GM23338 (cell line): ENCODE data around the gene ANKS1B. TPM values are rescaled to one million over a fixed set of nuclear protein-coding genes. Genes with fewer than 3 reads are reported as not detected.

Source experiments
- ATAC-seq: fragments of 200-7000 bp; cut with Tn5 transposase; 3 replicates; pipeline ENCODE4 v1.9.1; 2020
- DNase-seq: peaks from one replicate; pipeline ENCODE4 v3.0.0-alpha.2; 2015; ENCODE audit warnings: low spot score
- H2AFZ ChIP-seq: fragments of 200-600 bp; sonication (generic); 2 replicates; pipeline ENCODE4 v1.8.0; 2016; ENCODE audit warnings: antibody characterized with exemption, mild to moderate bottlenecking, moderate library complexity
- H3F3A ChIP-seq: fragments of 200-600 bp; sonication (generic); replicated peaks from 2 replicates; pipeline ENCODE4 v1.8.0; 2017; ENCODE audit warnings: antibody characterized with exemption, mixed run types, low read depth
- H3K27ac ChIP-seq: fragments of 200-600 bp; sonication (generic); 2 replicates; pipeline ENCODE4 v1.6.1; 2016; ENCODE audit warnings: low read depth
- H3K27me3 ChIP-seq: fragments of 200-600 bp; sonication (generic); 2 replicates; pipeline ENCODE4 v1.8.0; 2016; ENCODE audit warnings: mild to moderate bottlenecking, mixed run types, moderate library complexity; ENCODE audit not compliant: insufficient read depth
- H3K36me3 ChIP-seq: fragments of 200-600 bp; sonication (generic); 2 replicates; pipeline ENCODE4 v1.8.0; 2016; ENCODE audit warnings: mild to moderate bottlenecking; ENCODE audit not compliant: insufficient read depth
- H3K4me1 ChIP-seq: fragments of 200-600 bp; sonication (generic); 2 replicates; pipeline ENCODE4 v1.8.0; 2016; ENCODE audit warnings: mild to moderate bottlenecking, moderate library complexity; ENCODE audit not compliant: insufficient read depth
- H3K4me2 ChIP-seq: fragments of 200-600 bp; sonication (generic); 2 replicates; pipeline ENCODE4 v1.7.1; 2017; ENCODE audit warnings: mixed run types
- H3K4me3 ChIP-seq: fragments of 200-600 bp; sonication (generic); 2 replicates; pipeline ENCODE4 v1.6.1; 2016; ENCODE audit warnings: mixed run types
- H3K79me2 ChIP-seq: fragments of 200-600 bp; sonication (generic); replicated peaks from 2 replicates; pipeline ENCODE4 v1.8.0; 2017; ENCODE audit warnings: mild to moderate bottlenecking; ENCODE audit not compliant: insufficient read depth
- H3K9me2 ChIP-seq: fragments of 200-600 bp; sonication (generic); 2 replicates; pipeline ENCODE4 v1.8.0; 2017; ENCODE audit not compliant: insufficient read depth
- H4K20me1 ChIP-seq: fragments of 200-600 bp; sonication (generic); replicated peaks from 2 replicates; pipeline ENCODE4 v1.8.0; 2017; ENCODE audit warnings: mild to moderate bottlenecking; ENCODE audit not compliant: insufficient read depth
- H3K27ac Mint-ChIP-seq: 2 replicates; pipeline ENCODE4 v1.8.0; 2020; ENCODE audit warnings: inconsistent platforms, mild to moderate bottlenecking, moderate library complexity, mixed read lengths
- H3K27me3 Mint-ChIP-seq: 3 replicates; pipeline ENCODE4 v1.8.0; 2022; ENCODE audit warnings: low read depth, mild to moderate bottlenecking, moderate library complexity, mixed read lengths, inconsistent platforms; ENCODE audit not compliant: insufficient read depth, poor library complexity
- H3K36me3 Mint-ChIP-seq: 3 replicates; pipeline ENCODE4 v1.8.0; 2021; ENCODE audit warnings: low read depth, mild to moderate bottlenecking, inconsistent platforms, moderate library complexity, mixed read lengths
- H3K4me1 Mint-ChIP-seq: 3 replicates; pipeline ENCODE4 v1.8.0; 2020; ENCODE audit warnings: mild to moderate bottlenecking, inconsistent platforms, mixed read lengths
- H3K4me3 Mint-ChIP-seq: 3 replicates; pipeline ENCODE4 v1.8.0; 2021; ENCODE audit warnings: moderate library complexity, mild to moderate bottlenecking, inconsistent platforms, mixed read lengths
- H3K9me3 Mint-ChIP-seq: 3 replicates; pipeline ENCODE4 v1.8.0; 2020; ENCODE audit warnings: moderate library complexity, mild to moderate bottlenecking, inconsistent platforms, mixed read lengths
- CREB1 ChIP-seq: fragments of 250-450 bp; sonication (Bioruptor Pico); IDR thresholded peaks from 2 replicates; pipeline ENCODE4 v1.5.0; 2020; ENCODE audit warnings: low read depth, mild to moderate bottlenecking, moderate library complexity
- EZH2 ChIP-seq: fragments of 200-600 bp; sonication (generic); IDR thresholded peaks from one replicate; pipeline ENCODE4 v1.8.0; 2017; ENCODE audit warnings: antibody characterized with exemption, mild to moderate bottlenecking, low read depth; ENCODE audit not compliant: unreplicated experiment
- EZH2phosphoT487 ChIP-seq: fragments of 200-600 bp; sonication (generic); IDR thresholded peaks from one replicate; pipeline ENCODE4 v1.8.1; 2018; ENCODE audit warnings: antibody characterized with exemption; ENCODE audit not compliant: unreplicated experiment
- JUNB ChIP-seq: IDR thresholded peaks from one replicate; pipeline ENCODE4 v1.6.1; 2016; ENCODE audit warnings: antibody characterized with exemption; ENCODE audit not compliant: unreplicated experiment
- NANOG ChIP-seq: IDR thresholded peaks from 2 replicates; pipeline ENCODE4 v1.6.1; 2016; ENCODE audit warnings: antibody characterized with exemption, borderline replicate concordance
- POLR2AphosphoS5 ChIP-seq: IDR thresholded peaks from 2 replicates; pipeline ENCODE4 v1.6.1; 2016; ENCODE audit warnings: antibody characterized with exemption, low read depth
- ZNF331 ChIP-seq: fragments of 250-450 bp; sonication (Bioruptor Pico); IDR thresholded peaks from 2 replicates; pipeline ENCODE4 v1.5.0; 2020; ENCODE audit warnings: low read depth, mild to moderate bottlenecking, moderate library complexity
- polyA plus RNA-seq: library from polyadenylated mRNA; unstranded; fragments of >200 nt; fragmentation: Nextera tagmentation; extraction: Ambion mirVana; gene quantifications from 2 replicates; pipeline ENCODE4 v1.2.1, GENCODE V29; 2016
- total RNA-seq: library from RNA; depleted of rRNA; stranded (reverse); fragments of >200 nt; shearing (Covaris generic); gene quantifications from 2 replicates; pipeline ENCODE4 v1.2.3, GENCODE V29; 2014
- TF ChIP-seq, protein P1 (sequence below): fragments of 250-450 bp; sonication (Bioruptor Pico); IDR thresholded peaks from 2 replicates; pipeline ENCODE4 v1.5.0; 2020; ENCODE audit warnings: mild to moderate bottlenecking, moderate library complexity
- TF ChIP-seq, protein P2 (sequence below): IDR thresholded peaks from one replicate; pipeline ENCODE4 v1.6.1; 2018; ENCODE audit warnings: antibody characterized with exemption; ENCODE audit not compliant: unreplicated experiment
- TF ChIP-seq, protein P3 (sequence below), 2 experiments: fragments of 200-600 bp in 1 of 2; sonication (generic) in 1 of 2; conservative IDR thresholded peaks; 2 replicates each; pipeline versions ENCODE4 v1.5.1 to v1.6.1; 2016 to 2017; ENCODE audit warnings: antibody characterized with exemption in 2 of 2, low read depth in 2 of 2, mild to moderate bottlenecking in 2 of 2, moderate library complexity in 1 of 2

ANKS1B gene
- total and polyA plus RNA-seq, 2 experiments from 2014 or later = 4.3 to 5.8 TPM

GRCh38 chr12:98974767-98975381 lies 1009.9 kb downstream of the ANKS1B start:
- no peaks in the 10 kb centered on the region for H4K20me1 ChIP-seq
- no peaks in the 10 kb centered on the region for H3K36me3 ChIP-seq
- no peak for ATAC-seq
- no peaks in the 10 kb centered on the region for H3K27me3 ChIP-seq
- peaks cover 2% of the 10 kb centered on the region for H3K27me3 Mint-ChIP-seq
- no peaks in the 10 kb centered on the region for H3K9me2 ChIP-seq
- no peak for DNase-seq
- no peak overlapping the region for H3K4me3 Mint-ChIP-seq
- H3K4me2 ChIP-seq = no peak overlapping the region
- H3F3A ChIP-seq = no peaks in the 10 kb centered on the region
- H3K27ac ChIP-seq = no peak overlapping the region
- no peak overlapping the region for H2AFZ ChIP-seq
- H3K4me1 Mint-ChIP-seq = no peaks in the 10 kb centered on the region
- no peak overlapping the region for H3K4me3 ChIP-seq
- H3K79me2 ChIP-seq = no peaks in the 10 kb centered on the region
- H3K36me3 Mint-ChIP-seq = peaks cover 4% of the 10 kb centered on the region; the same call in 1 of the 3 replicates
- H3K27ac Mint-ChIP-seq = no peak overlapping the region
- H3K4me1 ChIP-seq = no peaks in the 10 kb centered on the region
- no peaks in the 10 kb centered on the region; the same call in 1 of the 3 replicates for H3K9me3 Mint-ChIP-seq
- TF ChIP-seq JUNB = no peak
- no peak for TF ChIP-seq CREB1 (CRISPR knock-in tag)

DNA sequence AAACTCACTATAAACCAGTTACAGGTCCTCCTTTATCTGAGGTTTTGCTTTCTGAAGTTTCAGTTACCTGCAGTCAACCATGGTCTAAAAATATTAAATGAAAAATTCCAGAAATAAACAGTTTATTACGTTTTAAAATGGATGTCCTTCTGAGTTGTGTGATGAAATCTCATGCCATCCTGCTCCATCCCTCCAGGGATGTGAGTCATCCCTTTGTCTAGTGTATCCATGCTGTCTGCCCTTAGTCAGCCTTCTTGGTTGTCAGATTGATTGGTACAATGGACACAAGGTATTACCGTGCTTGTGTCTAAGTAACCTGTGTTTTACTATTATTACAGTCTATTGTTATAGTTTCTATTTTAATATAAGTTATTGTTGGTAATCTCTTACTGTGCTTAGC lies 1011.3 kb downstream of the ANKS1B start:
- DNase-seq = no peak
- Histone ChIP-seq H3K9me2 (no peaks in the 10 kb centered on the region), H3K27me3 (no peaks in the 10 kb centered on the region), H2AFZ (no peak overlapping the region), H3F3A (no peaks in the 10 kb centered on the region), H3K36me3 (no peaks in the 10 kb centered on the region), H3K4me1 (no peaks in the 10 kb centered on the region), H3K4me3 (no peak overlapping the region), H3K79me2 (no peaks in the 10 kb centered on the region), H3K27ac (no peak overlapping the region), H4K20me1 (no peaks in the 10 kb centered on the region), H3K4me2 (no peak overlapping the region)
- no peaks in the 10 kb centered on the region for H3K9me3 Mint-ChIP-seq
- H3K27me3 Mint-ChIP-seq = peaks cover 2% of the 10 kb centered on the region
- no peak overlapping the region for H3K27ac Mint-ChIP-seq
- no peaks in the 10 kb centered on the region for H3K36me3 Mint-ChIP-seq
- H3K4me3 Mint-ChIP-seq = no peak overlapping the region
- no peak for ATAC-seq
- H3K4me1 Mint-ChIP-seq = peaks cover under 1% of the 10 kb centered on the region; the same call in 1 of the 3 replicates
- no peak for TF ChIP-seq POLR2AphosphoS5
- no peak for TF ChIP-seq NANOG
- TF ChIP-seq JUNB = no peak
- no peak for TF ChIP-seq EZH2
- no peak for TF ChIP-seq CREB1 (CRISPR knock-in tag)
- no peak for TF ChIP-seq ZNF331 (CRISPR knock-in tag)
- TF ChIP-seq, protein P1, sequence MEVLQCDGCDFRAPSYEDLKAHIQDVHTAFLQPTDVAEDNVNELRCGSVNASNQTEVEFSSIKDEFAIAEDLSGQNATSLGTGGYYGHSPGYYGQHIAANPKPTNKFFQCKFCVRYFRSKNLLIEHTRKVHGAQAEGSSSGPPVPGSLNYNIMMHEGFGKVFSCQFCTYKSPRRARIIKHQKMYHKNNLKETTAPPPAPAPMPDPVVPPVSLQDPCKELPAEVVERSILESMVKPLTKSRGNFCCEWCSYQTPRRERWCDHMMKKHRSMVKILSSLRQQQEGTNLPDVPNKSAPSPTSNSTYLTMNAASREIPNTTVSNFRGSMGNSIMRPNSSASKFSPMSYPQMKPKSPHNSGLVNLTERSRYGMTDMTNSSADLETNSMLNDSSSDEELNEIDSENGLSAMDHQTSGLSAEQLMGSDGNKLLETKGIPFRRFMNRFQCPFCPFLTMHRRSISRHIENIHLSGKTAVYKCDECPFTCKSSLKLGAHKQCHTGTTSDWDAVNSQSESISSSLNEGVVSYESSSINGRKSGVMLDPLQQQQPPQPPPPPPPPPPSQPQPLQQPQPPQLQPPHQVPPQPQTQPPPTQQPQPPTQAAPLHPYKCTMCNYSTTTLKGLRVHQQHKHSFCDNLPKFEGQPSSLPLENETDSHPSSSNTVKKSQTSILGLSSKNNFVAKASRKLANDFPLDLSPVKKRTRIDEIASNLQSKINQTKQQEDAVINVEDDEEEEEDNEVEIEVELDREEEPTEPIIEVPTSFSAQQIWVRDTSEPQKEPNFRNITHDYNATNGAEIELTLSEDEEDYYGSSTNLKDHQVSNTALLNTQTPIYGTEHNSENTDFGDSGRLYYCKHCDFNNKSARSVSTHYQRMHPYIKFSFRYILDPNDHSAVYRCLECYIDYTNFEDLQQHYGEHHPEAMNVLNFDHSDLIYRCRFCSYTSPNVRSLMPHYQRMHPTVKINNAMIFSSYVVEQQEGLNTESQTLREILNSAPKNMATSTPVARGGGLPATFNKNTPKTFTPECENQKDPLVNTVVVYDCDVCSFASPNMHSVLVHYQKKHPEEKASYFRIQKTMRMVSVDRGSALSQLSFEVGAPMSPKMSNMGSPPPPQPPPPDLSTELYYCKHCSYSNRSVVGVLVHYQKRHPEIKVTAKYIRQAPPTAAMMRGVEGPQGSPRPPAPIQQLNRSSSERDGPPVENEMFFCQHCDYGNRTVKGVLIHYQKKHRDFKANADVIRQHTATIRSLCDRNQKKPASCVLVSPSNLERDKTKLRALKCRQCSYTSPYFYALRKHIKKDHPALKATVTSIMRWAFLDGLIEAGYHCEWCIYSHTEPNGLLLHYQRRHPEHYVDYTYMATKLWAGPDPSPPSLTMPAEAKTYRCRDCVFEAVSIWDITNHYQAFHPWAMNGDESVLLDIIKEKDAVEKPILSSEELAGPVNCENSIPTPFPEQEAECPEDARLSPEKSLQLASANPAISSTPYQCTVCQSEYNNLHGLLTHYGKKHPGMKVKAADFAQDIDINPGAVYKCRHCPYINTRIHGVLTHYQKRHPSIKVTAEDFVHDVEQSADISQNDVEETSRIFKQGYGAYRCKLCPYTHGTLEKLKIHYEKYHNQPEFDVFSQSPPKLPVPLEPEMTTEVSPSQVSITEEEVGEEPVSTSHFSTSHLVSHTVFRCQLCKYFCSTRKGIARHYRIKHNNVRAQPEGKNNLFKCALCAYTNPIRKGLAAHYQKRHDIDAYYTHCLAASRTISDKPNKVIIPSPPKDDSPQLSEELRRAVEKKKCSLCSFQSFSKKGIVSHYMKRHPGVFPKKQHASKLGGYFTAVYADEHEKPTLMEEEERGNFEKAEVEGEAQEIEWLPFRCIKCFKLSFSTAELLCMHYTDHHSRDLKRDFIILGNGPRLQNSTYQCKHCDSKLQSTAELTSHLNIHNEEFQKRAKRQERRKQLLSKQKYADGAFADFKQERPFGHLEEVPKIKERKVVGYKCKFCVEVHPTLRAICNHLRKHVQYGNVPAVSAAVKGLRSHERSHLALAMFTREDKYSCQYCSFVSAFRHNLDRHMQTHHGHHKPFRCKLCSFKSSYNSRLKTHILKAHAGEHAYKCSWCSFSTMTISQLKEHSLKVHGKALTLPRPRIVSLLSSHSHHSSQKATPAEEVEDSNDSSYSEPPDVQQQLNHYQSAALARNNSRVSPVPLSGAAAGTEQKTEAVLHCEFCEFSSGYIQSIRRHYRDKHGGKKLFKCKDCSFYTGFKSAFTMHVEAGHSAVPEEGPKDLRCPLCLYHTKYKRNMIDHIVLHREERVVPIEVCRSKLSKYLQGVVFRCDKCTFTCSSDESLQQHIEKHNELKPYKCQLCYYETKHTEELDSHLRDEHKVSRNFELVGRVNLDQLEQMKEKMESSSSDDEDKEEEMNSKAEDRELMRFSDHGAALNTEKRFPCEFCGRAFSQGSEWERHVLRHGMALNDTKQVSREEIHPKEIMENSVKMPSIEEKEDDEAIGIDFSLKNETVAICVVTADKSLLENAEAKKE = no peak
- TF ChIP-seq, protein P2, sequence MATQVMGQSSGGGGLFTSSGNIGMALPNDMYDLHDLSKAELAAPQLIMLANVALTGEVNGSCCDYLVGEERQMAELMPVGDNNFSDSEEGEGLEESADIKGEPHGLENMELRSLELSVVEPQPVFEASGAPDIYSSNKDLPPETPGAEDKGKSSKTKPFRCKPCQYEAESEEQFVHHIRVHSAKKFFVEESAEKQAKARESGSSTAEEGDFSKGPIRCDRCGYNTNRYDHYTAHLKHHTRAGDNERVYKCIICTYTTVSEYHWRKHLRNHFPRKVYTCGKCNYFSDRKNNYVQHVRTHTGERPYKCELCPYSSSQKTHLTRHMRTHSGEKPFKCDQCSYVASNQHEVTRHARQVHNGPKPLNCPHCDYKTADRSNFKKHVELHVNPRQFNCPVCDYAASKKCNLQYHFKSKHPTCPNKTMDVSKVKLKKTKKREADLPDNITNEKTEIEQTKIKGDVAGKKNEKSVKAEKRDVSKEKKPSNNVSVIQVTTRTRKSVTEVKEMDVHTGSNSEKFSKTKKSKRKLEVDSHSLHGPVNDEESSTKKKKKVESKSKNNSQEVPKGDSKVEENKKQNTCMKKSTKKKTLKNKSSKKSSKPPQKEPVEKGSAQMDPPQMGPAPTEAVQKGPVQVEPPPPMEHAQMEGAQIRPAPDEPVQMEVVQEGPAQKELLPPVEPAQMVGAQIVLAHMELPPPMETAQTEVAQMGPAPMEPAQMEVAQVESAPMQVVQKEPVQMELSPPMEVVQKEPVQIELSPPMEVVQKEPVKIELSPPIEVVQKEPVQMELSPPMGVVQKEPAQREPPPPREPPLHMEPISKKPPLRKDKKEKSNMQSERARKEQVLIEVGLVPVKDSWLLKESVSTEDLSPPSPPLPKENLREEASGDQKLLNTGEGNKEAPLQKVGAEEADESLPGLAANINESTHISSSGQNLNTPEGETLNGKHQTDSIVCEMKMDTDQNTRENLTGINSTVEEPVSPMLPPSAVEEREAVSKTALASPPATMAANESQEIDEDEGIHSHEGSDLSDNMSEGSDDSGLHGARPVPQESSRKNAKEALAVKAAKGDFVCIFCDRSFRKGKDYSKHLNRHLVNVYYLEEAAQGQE = no peak
- TF ChIP-seq, protein P3, sequence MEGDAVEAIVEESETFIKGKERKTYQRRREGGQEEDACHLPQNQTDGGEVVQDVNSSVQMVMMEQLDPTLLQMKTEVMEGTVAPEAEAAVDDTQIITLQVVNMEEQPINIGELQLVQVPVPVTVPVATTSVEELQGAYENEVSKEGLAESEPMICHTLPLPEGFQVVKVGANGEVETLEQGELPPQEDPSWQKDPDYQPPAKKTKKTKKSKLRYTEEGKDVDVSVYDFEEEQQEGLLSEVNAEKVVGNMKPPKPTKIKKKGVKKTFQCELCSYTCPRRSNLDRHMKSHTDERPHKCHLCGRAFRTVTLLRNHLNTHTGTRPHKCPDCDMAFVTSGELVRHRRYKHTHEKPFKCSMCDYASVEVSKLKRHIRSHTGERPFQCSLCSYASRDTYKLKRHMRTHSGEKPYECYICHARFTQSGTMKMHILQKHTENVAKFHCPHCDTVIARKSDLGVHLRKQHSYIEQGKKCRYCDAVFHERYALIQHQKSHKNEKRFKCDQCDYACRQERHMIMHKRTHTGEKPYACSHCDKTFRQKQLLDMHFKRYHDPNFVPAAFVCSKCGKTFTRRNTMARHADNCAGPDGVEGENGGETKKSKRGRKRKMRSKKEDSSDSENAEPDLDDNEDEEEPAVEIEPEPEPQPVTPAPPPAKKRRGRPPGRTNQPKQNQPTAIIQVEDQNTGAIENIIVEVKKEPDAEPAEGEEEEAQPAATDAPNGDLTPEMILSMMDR (conservative IDR thresholded peaks at IDR 0.05; ENCODE audit: low read depth in 2 of 2) = no peak
- TF ChIP-seq EZH2phosphoT487 = no peak
